Thoracic aorta (tissue), 2 donors: ENCODE data around the gene BICDL1. TPM values are rescaled to one million over a fixed set of nuclear protein-coding genes. Genes with fewer than 3 reads are reported as not detected.

Experiments used
- ATAC-seq: fragments of 150-250 bp; one replicate; pipeline ENCODE4 v1.8.0; 2017; ENCODE audit warnings: low read depth; ENCODE audit not compliant: insufficient number of reproducible peaks, low FRiP score
- DNase-seq: peaks from one replicate; pipeline ENCODE4 v3.0.0-alpha.2; 2020; ENCODE audit warnings: low spot score
- H3K27ac ChIP-seq, 2 donors: fragments of 200-600 bp; sonication (generic); 1 replicate in 1 of 2; 2 replicates in 1 of 2; pipeline ENCODE4 v1.5.1; 2016; ENCODE audit warnings: mild to moderate bottlenecking in 2 of 2, moderate library complexity in 2 of 2
- H3K27me3 ChIP-seq: fragments of 200-600 bp; sonication (generic); replicated peaks from 2 replicates; pipeline ENCODE4 v1.6.0; 2016; ENCODE audit warnings: mild to moderate bottlenecking; ENCODE audit not compliant: insufficient read depth
- H3K36me3 ChIP-seq: fragments of 200-600 bp; sonication (generic); one replicate; pipeline ENCODE4 v1.5.1; 2016
- H3K4me1 ChIP-seq, 2 donors: fragments of 200-600 bp; sonication (generic); 1 replicate in 1 of 2; 2 replicates in 1 of 2; pipeline versions ENCODE4 v1.5.1 to v1.6.0; 2016; ENCODE audit warnings: low read depth in 2 of 2, mild to moderate bottlenecking in 1 of 2; ENCODE audit not compliant: control insufficient read depth in 1 of 2
- H3K4me3 ChIP-seq: fragments of 200-600 bp; sonication (generic); 2 replicates; pipeline ENCODE4 v1.5.1; 2016; ENCODE audit warnings: mild to moderate bottlenecking
- H3K9me3 ChIP-seq: fragments of 200-600 bp; sonication (generic); 2 replicates; pipeline ENCODE4 v1.5.1; 2016
- CTCF ChIP-seq: fragments of 200-600 bp; sonication (generic); IDR thresholded peaks from one replicate; pipeline ENCODE4 v1.5.1; 2019; ENCODE audit warnings: antibody characterized with exemption
- total RNA-seq, 2 donors: library from RNA; depleted of rRNA; stranded (reverse); fragments of >200 nt; gene quantifications; one replicate each; pipeline versions ENCODE4 v1.1.0 to v1.2.3, GENCODE V29; 2016

Gene BICDL1
- total RNA-seq, 2 donors from 2014 or later = 0.68 to 4.4 TPM

- no peak for TF ChIP-seq CTCF
- no peaks in the 10 kb centered on the region for H3K27me3 ChIP-seq
- no peaks in the 10 kb centered on the region for H3K36me3 ChIP-seq
- H3K4me3 ChIP-seq = peak overlapping the region; percentile 79
- no peak for ATAC-seq
- H3K4me1 ChIP-seq = peaks cover 24 to 50% of the 10 kb centered on the region in 2 donors
- no peak for DNase-seq
- H3K27ac ChIP-seq = peak overlapping the region in 1 of 2 donors; percentile 18
- no peaks in the 10 kb centered on the region for H3K9me3 ChIP-seq
Observed at GRCh38 chr12:120115692-120116440, 126.8 kb downstream of the BICDL1 start.

- Histone ChIP-seq H3K4me3 (peak within 1 kb of the TSS; percentile 79), H3K27me3 (no peaks in the 10 kb centered on the region), H3K9me3 (no peaks in the 10 kb centered on the region), H3K27ac (peak within 1 kb of the TSS; percentile 91 to 94), H3K36me3 (no peaks in the 10 kb centered on the region), H3K4me1 (peaks cover 24 to 45% of the 10 kb centered on the region in 2 donors)
- TF ChIP-seq CTCF = no peak
- ATAC-seq = peak; percentile 32
- DNase-seq = no peak
Observed at GRCh38 chr12:120116441-120116791, 127.4 kb downstream of the BICDL1 start, which contains the start of gene RAB35. TSS of gene RAB35 (minus strand) at chr12:120116753. CDS start at chr12:120116650, 103 bp downstream.

GRCh38 chr12:120116792-120117651, 128.0 kb downstream of the BICDL1 start:
- Histone ChIP-seq H3K4me1 (peaks cover 24 to 42% of the 10 kb centered on the region in 2 donors), H3K4me3 (peak overlapping the region; percentile 79), H3K36me3 (no peaks in the 10 kb centered on the region), H3K9me3 (no peaks in the 10 kb centered on the region), H3K27me3 (no peaks in the 10 kb centered on the region), H3K27ac (peak overlapping the region; percentile 91 to 94)
- DNase-seq (peak; percentile 79), ATAC-seq (peak; percentile 86)
- no peak for TF ChIP-seq CTCF

GRCh38 chr12:120117961-120118320, 128.9 kb downstream of the BICDL1 start:
- ATAC-seq = no peak
- Histone ChIP-seq H3K4me1 (peaks cover 24 to 42% of the 10 kb centered on the region in 2 donors), H3K4me3 (peak overlapping the region; percentile 79), H3K27me3 (no peaks in the 10 kb centered on the region), H3K27ac (no peak overlapping the region), H3K36me3 (no peaks in the 10 kb centered on the region), H3K9me3 (no peaks in the 10 kb centered on the region)
- DNase-seq = no peak
- TF ChIP-seq CTCF = no peak
